ENCODE data around the gene AIDA. TPM values are rescaled to one million over a fixed set of nuclear protein-coding genes. Genes with fewer than 3 reads are reported as not detected.

AIDA gene
- total RNA-seq, 2 donors from 2014 or later, result 51.2 to 54.8 TPM

- Mint-ChIP-seq H3K4me1 (peaks cover 19% of the 10 kb centered on the region), H3K4me3 (peak overlapping the region; percentile 82), H3K36me3 (ENCODE audit: low read depth) (peaks cover 38% of the 10 kb centered on the region), H3K9me3 (no peaks in the 10 kb centered on the region), H3K27ac (peak overlapping the region; percentile 40), H3K27me3 (peaks cover 11% of the 10 kb centered on the region)
- ATAC-seq (replicated peaks), result no peak
Measured at GRCh38 chr1:222618880-222619596, 93.3 kb downstream of the AIDA start.

Other genes starting within 250 kb of the AIDA start
- under 1 TPM; 0.32 to 0.56 TPM for gene HHIPL2, start 164.4 kb downstream of the AIDA start, total RNA-seq
- gene TAF1A, start 122.6 kb downstream of the AIDA start, total RNA-seq, result 10 to 100 TPM; 13.1 to 19.5 TPM
- gene MIA3, start 94.4 kb downstream of the AIDA start, total RNA-seq, result 10 to 100 TPM; 31.2 to 32.8 TPM
- 10 to 100 TPM; 51.7 to 52.3 TPM for gene BROX, start 73 bp upstream of the AIDA start, total RNA-seq
- gene FAM177B, start 24.7 kb upstream of the AIDA start, total RNA-seq, result under 1 TPM in 1 of 2 donors, not detected in 1; 0.95 TPM
- 1 to 10 TPM; 1.8 to 2.1 TPM for gene DISP1, start 102.5 kb upstream of the AIDA start, total RNA-seq

Data from activated T-helper 17 cell treated with anti-CD3 and anti-CD28 coated beads, Interleukin-2, amount 50 U/mL, for 72 hours (primary cell).